Measurements from ENCODE around the gene EIF4EBP2.

EIF4EBP2 gene

DNA sequence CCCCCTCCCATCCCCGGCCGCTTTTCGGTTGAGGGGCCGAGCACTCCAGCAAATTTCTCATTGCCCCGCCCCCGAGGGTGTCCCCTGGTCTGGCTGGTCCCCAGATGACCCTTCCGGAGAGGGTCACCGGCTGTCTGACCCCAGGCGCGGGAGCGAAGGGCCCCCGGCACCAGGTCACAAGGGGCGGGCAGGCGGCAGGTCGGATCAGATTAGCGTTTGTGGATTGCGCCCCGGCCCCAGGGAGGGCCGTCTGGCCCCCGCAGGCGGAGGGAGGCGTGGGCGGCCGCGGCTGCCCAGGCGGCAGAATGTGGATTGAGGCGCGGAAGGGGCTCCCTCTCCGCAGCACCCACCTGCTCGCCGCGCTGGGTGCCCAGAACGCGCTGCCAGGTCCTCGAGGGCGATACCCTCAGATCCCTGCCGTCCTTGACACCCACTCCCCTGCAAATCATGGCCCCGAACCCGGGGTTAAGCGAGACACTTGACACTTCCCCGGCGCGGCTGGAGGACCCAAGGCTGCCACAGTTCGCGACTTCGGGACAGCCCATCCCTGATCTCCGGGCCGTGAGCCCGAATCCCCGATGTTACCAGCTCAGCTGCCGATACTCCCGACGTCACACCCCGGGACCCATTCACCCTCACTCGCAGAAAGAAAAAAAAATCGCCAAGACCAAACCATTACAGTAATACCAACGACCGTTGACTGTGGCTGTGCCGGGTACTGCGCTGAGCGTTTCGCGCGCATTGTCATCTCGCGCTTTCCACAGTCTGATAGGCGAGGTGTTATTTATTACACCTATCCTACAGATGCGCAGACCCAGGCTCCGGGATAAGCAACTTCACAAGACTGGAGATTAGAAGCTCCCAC lies 36.6 kb downstream of the EIF4EBP2 start:
- no peak overlapping the region for H3K27ac ChIP-seq (ENCODE audit: poor library complexity, severe bottlenecking)
- DNase-seq (ENCODE audit: low spot score) (no peak), ATAC-seq (ENCODE audit: low read depth) (no peak)
- H3K4me3 ChIP-seq (ENCODE audit: severe bottlenecking): no peak overlapping the region
- H3K36me3 ChIP-seq (ENCODE audit: low read depth): no peaks in the 10 kb centered on the region
- H3K27me3 ChIP-seq (ENCODE audit: insufficient read depth, poor library complexity, severe bottlenecking): peaks cover 31% of the 10 kb centered on the region
- no peaks in the 10 kb centered on the region for H3K4me1 ChIP-seq (ENCODE audit: insufficient read depth, poor library complexity, severe bottlenecking)
- no peaks in the 10 kb centered on the region for H3K9me3 ChIP-seq (ENCODE audit: severe bottlenecking)
- TF ChIP-seq, protein P1, sequence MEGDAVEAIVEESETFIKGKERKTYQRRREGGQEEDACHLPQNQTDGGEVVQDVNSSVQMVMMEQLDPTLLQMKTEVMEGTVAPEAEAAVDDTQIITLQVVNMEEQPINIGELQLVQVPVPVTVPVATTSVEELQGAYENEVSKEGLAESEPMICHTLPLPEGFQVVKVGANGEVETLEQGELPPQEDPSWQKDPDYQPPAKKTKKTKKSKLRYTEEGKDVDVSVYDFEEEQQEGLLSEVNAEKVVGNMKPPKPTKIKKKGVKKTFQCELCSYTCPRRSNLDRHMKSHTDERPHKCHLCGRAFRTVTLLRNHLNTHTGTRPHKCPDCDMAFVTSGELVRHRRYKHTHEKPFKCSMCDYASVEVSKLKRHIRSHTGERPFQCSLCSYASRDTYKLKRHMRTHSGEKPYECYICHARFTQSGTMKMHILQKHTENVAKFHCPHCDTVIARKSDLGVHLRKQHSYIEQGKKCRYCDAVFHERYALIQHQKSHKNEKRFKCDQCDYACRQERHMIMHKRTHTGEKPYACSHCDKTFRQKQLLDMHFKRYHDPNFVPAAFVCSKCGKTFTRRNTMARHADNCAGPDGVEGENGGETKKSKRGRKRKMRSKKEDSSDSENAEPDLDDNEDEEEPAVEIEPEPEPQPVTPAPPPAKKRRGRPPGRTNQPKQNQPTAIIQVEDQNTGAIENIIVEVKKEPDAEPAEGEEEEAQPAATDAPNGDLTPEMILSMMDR (IDR thresholded peaks at IDR 0.05; ENCODE audit: poor library complexity, severe bottlenecking): no peak

DNA sequence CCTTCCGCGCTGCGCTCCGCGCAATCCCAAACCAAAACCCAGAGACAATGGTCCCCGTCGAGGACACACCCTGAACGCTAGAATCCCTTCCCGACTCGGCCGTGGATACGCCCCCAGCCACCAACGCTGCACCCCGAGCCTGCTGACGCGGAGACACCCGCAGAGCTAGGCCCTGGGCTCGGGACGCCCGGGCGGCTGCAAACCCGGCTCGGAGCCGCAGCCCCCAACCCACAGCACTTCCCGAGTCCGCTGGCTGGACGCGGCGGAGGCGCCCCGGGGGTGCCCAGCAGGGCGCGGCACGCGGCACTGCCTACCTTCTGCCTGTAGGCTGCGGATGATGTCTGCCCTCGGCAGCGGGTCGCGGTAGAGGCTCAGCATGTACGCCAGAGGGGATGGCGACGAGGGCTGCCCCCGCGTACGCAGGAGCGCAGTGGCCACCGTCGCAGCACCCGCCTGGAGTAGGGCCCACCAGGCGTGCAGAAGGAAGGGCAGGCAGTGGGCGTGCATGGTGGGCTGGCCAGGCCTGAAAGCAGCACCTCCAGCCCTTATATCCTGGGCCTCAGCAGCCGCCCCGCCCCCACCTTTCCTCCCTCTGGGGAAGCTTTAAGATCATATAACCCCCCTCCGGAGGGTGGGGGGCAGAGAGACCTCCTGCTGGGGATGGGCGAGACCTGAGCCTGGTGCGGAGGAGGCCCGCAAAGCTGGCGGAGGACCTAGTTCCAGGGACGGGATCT lies 37.4 kb downstream of the EIF4EBP2 start, which contains the start of gene NODAL:
TSS of gene NODAL (minus strand) at position 521 of the 734 bp plus-strand sequence. CDS start at position 507, 14 bp downstream.
- no peak within 1 kb of the TSS for H3K27ac ChIP-seq (ENCODE audit: poor library complexity, severe bottlenecking)
- H3K27me3 ChIP-seq (ENCODE audit: insufficient read depth, poor library complexity, severe bottlenecking): peaks cover 31% of the 10 kb centered on the region
- no peak for DNase-seq (ENCODE audit: low spot score)
- H3K9me3 ChIP-seq (ENCODE audit: severe bottlenecking): no peaks in the 10 kb centered on the region
- H3K4me1 ChIP-seq (ENCODE audit: insufficient read depth, poor library complexity, severe bottlenecking): no peaks in the 10 kb centered on the region
- H3K4me3 ChIP-seq (ENCODE audit: severe bottlenecking): no peak within 1 kb of the TSS
- no peaks in the 10 kb centered on the region for H3K36me3 ChIP-seq (ENCODE audit: low read depth)
- TF ChIP-seq, protein P1 (IDR thresholded peaks at IDR 0.05; ENCODE audit: poor library complexity, severe bottlenecking): no peak
- ATAC-seq (ENCODE audit: low read depth): no peak; the same call in 2 of the 3 replicates

- peak; percentile 34; the same call in 1 of the 3 replicates for ATAC-seq (ENCODE audit: low read depth)
- Histone ChIP-seq H3K4me3 (ENCODE audit: severe bottlenecking) (no peak overlapping the region), H3K27me3 (ENCODE audit: insufficient read depth, poor library complexity, severe bottlenecking) (peaks cover 31% of the 10 kb centered on the region)
These were observed 38.0 kb downstream of the EIF4EBP2 start for GRCh38 chr10:70441895-70442309.

DNA sequence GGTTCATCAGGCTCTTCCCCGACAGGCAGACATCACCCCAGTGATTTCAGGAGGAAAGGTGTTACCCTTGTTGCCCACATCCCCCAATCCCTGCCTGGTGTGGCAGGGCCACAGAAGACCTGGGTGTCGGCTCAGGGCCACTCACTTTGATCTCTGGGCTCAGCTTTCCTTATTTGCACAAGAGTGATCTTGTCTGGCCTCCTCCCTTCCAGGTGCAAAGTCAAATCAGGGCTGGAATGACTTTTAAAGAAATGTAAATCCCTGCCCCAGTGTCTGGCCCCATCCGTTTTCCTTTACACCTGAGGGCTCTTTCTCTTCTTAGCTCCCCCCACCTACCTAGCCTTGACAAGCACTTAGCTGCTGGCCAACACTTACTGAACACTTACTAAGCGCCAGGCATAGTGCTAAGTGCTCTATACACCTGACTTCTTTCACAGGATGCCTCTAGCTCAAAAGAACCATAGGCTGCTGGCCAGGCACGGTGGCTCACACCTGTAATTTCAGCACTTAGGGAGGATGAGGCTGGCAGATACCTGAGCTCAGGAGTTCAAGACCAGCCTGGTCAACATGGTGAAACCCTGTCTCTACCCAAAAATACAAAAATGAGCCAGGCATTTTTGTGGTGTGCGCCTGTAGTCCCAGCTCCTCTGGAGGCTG lies 38.5 kb downstream of the EIF4EBP2 start:
- ATAC-seq (ENCODE audit: low read depth) (peak; percentile 35; the same call in 2 of the 3 replicates), DNase-seq (ENCODE audit: low spot score) (no peak)
- TF ChIP-seq, protein P1 (IDR thresholded peaks at IDR 0.05; ENCODE audit: poor library complexity, severe bottlenecking): no peak
- Histone ChIP-seq H3K9me3 (ENCODE audit: severe bottlenecking) (no peaks in the 10 kb centered on the region), H3K27me3 (ENCODE audit: insufficient read depth, poor library complexity, severe bottlenecking) (peaks cover 31% of the 10 kb centered on the region), H3K4me1 (ENCODE audit: insufficient read depth, poor library complexity, severe bottlenecking) (no peaks in the 10 kb centered on the region), H3K27ac (ENCODE audit: poor library complexity, severe bottlenecking) (no peak overlapping the region), H3K36me3 (ENCODE audit: low read depth) (no peaks in the 10 kb centered on the region), H3K4me3 (ENCODE audit: severe bottlenecking) (no peak overlapping the region)

More at GRCh38 chr10:70441895-70442309, 38.0 kb downstream of the EIF4EBP2 start:
- no peak for DNase-seq (ENCODE audit: low spot score)
- Histone ChIP-seq H3K9me3 (ENCODE audit: severe bottlenecking) (no peaks in the 10 kb centered on the region), H3K27ac (ENCODE audit: poor library complexity, severe bottlenecking) (no peak overlapping the region), H3K36me3 (ENCODE audit: low read depth) (no peaks in the 10 kb centered on the region), H3K4me1 (ENCODE audit: insufficient read depth, poor library complexity, severe bottlenecking) (no peaks in the 10 kb centered on the region)
- TF ChIP-seq, protein P1 (IDR thresholded peaks at IDR 0.05; ENCODE audit: poor library complexity, severe bottlenecking): no peak

All from RWPE2 (cell line).